GM18870 (cell line): ENCODE results near the gene LRAT.

Source experiments
- ATAC-seq: cut with Tn5 transposase; IDR thresholded peaks from one replicate; pipeline ENCODE4 v1.9.1; 2021; ENCODE audit warnings: moderate library complexity; ENCODE audit not compliant: unreplicated experiment

Gene LRAT

GRCh38 chr4:154760895-154761294 is 17.1 kb downstream of the LRAT start:
- no peak for ATAC-seq

DNA sequence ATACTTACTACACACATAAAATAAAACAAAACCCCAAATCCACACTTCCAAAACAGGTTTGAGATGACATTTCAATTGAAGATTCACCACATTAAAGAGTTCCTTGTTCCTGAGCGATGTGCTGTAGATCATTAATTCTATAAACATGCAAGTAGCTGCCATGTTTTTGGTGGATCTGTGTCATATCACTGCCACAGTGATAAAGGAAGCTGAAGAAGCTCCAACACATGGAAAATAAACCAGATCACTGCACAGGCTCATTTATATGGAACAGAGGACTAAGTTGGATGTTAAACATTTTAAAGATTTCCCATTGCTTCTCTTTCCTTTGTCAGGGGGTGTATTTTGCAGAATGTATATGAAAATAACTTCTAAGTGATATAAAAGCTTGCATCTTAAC is 34.5 kb downstream of the LRAT start:
- no peak for ATAC-seq

DNA sequence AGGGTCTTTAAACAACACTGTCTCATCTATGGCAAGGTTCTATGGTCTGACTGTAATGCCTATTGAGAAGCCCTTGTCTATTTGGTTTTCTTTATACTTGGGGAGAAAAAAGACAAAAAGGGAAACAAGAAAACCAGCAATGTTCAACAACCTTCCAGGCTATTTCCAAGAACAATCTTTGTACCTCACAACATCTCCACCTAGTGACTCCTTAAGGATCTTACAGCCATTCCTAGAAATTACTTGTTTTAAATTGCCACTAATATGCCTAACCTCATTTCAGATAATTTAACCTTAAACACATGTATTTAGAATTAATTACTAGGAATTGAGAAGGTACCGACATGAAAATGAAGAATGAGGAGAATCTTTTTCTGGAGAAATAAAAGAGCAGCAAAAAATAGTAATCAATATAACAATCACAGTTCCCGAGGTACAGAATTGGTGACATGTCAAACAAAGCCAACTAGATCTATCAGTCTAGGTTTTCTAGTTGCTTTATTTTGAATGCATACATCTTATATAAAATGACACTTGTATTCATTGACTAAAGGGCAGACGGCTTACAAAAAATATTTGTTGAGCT is 35.7 kb downstream of the LRAT start:
- peak; percentile 53 for ATAC-seq

- no peak for ATAC-seq
Measured at GRCh38 chr4:154781126-154781982, 37.6 kb downstream of the LRAT start, which contains the start of gene RBM46. RBM46 (plus strand) TSS chr4:154781272; CDS start chr4:154796753, 15,481 bp downstream.

GRCh38 chr4:154781983-154782293 is 38.1 kb downstream of the LRAT start:
- no peak for ATAC-seq
